HepG2 (cell line): ENCODE measurements around the gene EMC1. TPM values are rescaled to one million over a fixed set of nuclear protein-coding genes. Genes with fewer than 3 reads are reported as not detected.

Experiments
- HOXA5 ChIP-seq: sonication (generic); formaldehyde crosslinking; IDR thresholded peaks from 2 replicates; pipeline ENCODE4 v1.4.0; 2020; ENCODE audit warnings: missing genetic modification reagents
- RBAK ChIP-seq: sonication (generic); formaldehyde crosslinking; IDR thresholded peaks from 2 replicates; pipeline ENCODE4 v1.5.1; 2020; ENCODE audit warnings: mild to moderate bottlenecking, missing genetic modification reagents
- TOE1 ChIP-seq: sonication (generic); formaldehyde crosslinking; IDR thresholded peaks from 2 replicates; pipeline ENCODE4 v1.4.0; 2020; ENCODE audit warnings: mild to moderate bottlenecking, missing genetic modification reagents
- ZBTB21 ChIP-seq: sonication (generic); formaldehyde crosslinking; IDR thresholded peaks from 2 replicates; pipeline ENCODE4 v1.4.0; 2020; ENCODE audit warnings: missing genetic modification reagents
- ZFX ChIP-seq: sonication (generic); formaldehyde crosslinking; IDR thresholded peaks from 2 replicates; pipeline ENCODE4 v1.4.0; 2020; ENCODE audit warnings: mild to moderate bottlenecking, low read depth, missing genetic modification reagents, moderate library complexity
- ZNF234 ChIP-seq: sonication (generic); formaldehyde crosslinking; conservative IDR thresholded peaks from 2 replicates; pipeline ENCODE4 v1.5.1; 2020; ENCODE audit warnings: mild to moderate bottlenecking, missing genetic modification reagents
- ZNF761 ChIP-seq: sonication (generic); formaldehyde crosslinking; conservative IDR thresholded peaks from 2 replicates; pipeline ENCODE4 v1.4.0; 2020; ENCODE audit warnings: mild to moderate bottlenecking, missing genetic modification reagents
- polyA plus RNA-seq, 8 experiments: library from polyadenylated mRNA; depleted of rRNA in 3 of 8; stranded (reverse) in 7 of 8; unstranded in 1 of 8; fragments of >200 nt; fragmentation: Illumina TruSeq in 4 of 8; extraction: Trizol in 4 of 8; gene quantifications; 2 replicates each; pipeline versions ENCODE4 v1.2.1 to v1.2.3, GENCODE V29; 2011 to 2016; ENCODE audit warnings: low read depth in 4 of 8, missing spikeins in 1 of 8, mixed read lengths in 1 of 8; ENCODE audit not compliant: insufficient read depth in 1 of 8
- total RNA-seq, 5 experiments: library from RNA; depleted of rRNA; stranded (reverse); fragments of >200 nt; fragmentation: Illumina TruSeq; extraction: Trizol; gene quantifications; 2 replicates each; pipeline ENCODE4 v1.2.3, GENCODE V29; 2016; ENCODE audit warnings: low read depth in 1 of 5
- TF ChIP-seq, protein P1 (sequence below): sonication (generic); formaldehyde crosslinking; IDR thresholded peaks from 2 replicates; pipeline ENCODE4 v1.5.1; 2020; ENCODE audit warnings: mild to moderate bottlenecking, missing genetic modification reagents, borderline replicate concordance
- TF ChIP-seq, protein P2 (sequence below): sonication (generic); formaldehyde crosslinking; IDR thresholded peaks from 2 replicates; pipeline ENCODE4 v1.5.0; 2020; ENCODE audit warnings: missing genetic modification reagents
- TF ChIP-seq, protein P3 (sequence below): sonication (generic); formaldehyde crosslinking; IDR thresholded peaks from 2 replicates; pipeline ENCODE4 v1.9.0; 2021; ENCODE audit warnings: mild to moderate bottlenecking, missing genetic modification reagents
- TF ChIP-seq, protein P4 (sequence below): sonication (generic); formaldehyde crosslinking; IDR thresholded peaks from 2 replicates; pipeline ENCODE4 v1.5.0; 2020; ENCODE audit warnings: missing genetic modification reagents
- TF ChIP-seq, protein P5 (sequence below): sonication (generic); formaldehyde crosslinking; IDR thresholded peaks from 2 replicates; pipeline ENCODE4 v1.8.0; 2022; ENCODE audit warnings: missing genetic modification reagents, mild to moderate bottlenecking, borderline replicate concordance

Gene EMC1
- total and polyA plus RNA-seq, 2 of the 13 experiments (the other 11 are each of a cell fraction or from before 2014, with no cell fraction given), result 38.0 to 61.3 TPM

DNA sequence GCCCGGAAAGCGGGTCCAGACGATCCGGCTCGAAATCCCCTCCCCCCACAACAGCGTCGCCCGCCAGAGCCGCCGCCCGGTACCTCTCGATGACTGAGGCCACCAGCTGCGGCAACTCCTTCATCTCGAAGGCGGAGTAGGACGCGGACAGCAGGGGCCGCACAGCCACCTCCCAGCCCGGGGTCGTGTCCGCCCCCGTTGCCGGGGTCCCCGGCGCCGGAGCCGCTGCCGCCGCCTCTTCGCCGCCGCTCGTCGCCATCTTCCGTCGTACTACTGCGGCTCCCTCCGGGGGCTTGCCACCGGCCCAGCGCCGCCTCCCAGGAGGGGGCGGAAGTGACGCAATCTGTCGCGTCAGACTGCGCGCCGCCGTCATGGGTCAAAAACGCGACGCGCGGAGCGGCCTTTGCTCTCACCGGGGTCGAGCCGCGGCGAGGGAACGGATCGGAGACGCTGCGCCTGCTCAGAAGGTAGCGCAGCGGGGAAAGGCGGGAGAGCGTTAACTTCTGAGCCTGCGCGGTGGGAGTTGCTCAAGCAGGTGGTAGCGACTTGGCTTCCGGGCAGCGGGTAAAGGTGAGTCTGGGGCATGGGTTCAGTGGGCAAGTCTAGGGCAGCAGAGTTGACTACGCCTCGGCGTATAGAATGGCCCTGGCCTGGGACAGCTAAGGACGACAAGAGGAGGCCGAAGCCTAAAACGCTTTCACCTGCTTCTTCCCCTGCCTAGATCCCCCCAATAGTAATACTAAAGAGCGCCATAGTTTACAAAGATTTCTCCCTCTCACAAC lies 41.1 kb downstream of the EMC1 start, which contains the start of gene UBR4 (continued):
- TF ChIP-seq, protein P1, sequence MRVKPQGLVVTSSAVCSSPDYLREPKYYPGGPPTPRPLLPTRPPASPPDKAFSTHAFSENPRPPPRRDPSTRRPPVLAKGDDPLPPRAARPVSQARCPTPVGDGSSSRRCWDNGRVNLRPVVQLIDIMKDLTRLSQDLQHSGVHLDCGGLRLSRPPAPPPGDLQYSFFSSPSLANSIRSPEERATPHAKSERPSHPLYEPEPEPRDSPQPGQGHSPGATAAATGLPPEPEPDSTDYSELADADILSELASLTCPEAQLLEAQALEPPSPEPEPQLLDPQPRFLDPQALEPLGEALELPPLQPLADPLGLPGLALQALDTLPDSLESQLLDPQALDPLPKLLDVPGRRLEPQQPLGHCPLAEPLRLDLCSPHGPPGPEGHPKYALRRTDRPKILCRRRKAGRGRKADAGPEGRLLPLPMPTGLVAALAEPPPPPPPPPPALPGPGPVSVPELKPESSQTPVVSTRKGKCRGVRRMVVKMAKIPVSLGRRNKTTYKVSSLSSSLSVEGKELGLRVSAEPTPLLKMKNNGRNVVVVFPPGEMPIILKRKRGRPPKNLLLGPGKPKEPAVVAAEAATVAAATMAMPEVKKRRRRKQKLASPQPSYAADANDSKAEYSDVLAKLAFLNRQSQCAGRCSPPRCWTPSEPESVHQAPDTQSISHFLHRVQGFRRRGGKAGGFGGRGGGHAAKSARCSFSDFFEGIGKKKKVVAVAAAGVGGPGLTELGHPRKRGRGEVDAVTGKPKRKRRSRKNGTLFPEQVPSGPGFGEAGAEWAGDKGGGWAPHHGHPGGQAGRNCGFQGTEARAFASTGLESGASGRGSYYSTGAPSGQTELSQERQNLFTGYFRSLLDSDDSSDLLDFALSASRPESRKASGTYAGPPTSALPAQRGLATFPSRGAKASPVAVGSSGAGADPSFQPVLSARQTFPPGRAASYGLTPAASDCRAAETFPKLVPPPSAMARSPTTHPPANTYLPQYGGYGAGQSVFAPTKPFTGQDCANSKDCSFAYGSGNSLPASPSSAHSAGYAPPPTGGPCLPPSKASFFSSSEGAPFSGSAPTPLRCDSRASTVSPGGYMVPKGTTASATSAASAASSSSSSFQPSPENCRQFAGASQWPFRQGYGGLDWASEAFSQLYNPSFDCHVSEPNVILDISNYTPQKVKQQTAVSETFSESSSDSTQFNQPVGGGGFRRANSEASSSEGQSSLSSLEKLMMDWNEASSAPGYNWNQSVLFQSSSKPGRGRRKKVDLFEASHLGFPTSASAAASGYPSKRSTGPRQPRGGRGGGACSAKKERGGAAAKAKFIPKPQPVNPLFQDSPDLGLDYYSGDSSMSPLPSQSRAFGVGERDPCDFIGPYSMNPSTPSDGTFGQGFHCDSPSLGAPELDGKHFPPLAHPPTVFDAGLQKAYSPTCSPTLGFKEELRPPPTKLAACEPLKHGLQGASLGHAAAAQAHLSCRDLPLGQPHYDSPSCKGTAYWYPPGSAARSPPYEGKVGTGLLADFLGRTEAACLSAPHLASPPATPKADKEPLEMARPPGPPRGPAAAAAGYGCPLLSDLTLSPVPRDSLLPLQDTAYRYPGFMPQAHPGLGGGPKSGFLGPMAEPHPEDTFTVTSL (CRISPR knock-in tag), result no peak
- 0 out of 2 replicates have a peak, but pooled peaks have one; percentile 21 for TF ChIP-seq ZNF234
- TF ChIP-seq, protein P2, sequence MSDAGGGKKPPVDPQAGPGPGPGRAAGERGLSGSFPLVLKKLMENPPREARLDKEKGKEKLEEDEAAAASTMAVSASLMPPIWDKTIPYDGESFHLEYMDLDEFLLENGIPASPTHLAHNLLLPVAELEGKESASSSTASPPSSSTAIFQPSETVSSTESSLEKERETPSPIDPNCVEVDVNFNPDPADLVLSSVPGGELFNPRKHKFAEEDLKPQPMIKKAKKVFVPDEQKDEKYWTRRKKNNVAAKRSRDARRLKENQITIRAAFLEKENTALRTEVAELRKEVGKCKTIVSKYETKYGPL (CRISPR knock-in tag), result no peak; the same call in 1 of the 2 replicates
- peak; percentile 99 for TF ChIP-seq ZBTB21 (CRISPR knock-in tag)
- TF ChIP-seq, protein P3, sequence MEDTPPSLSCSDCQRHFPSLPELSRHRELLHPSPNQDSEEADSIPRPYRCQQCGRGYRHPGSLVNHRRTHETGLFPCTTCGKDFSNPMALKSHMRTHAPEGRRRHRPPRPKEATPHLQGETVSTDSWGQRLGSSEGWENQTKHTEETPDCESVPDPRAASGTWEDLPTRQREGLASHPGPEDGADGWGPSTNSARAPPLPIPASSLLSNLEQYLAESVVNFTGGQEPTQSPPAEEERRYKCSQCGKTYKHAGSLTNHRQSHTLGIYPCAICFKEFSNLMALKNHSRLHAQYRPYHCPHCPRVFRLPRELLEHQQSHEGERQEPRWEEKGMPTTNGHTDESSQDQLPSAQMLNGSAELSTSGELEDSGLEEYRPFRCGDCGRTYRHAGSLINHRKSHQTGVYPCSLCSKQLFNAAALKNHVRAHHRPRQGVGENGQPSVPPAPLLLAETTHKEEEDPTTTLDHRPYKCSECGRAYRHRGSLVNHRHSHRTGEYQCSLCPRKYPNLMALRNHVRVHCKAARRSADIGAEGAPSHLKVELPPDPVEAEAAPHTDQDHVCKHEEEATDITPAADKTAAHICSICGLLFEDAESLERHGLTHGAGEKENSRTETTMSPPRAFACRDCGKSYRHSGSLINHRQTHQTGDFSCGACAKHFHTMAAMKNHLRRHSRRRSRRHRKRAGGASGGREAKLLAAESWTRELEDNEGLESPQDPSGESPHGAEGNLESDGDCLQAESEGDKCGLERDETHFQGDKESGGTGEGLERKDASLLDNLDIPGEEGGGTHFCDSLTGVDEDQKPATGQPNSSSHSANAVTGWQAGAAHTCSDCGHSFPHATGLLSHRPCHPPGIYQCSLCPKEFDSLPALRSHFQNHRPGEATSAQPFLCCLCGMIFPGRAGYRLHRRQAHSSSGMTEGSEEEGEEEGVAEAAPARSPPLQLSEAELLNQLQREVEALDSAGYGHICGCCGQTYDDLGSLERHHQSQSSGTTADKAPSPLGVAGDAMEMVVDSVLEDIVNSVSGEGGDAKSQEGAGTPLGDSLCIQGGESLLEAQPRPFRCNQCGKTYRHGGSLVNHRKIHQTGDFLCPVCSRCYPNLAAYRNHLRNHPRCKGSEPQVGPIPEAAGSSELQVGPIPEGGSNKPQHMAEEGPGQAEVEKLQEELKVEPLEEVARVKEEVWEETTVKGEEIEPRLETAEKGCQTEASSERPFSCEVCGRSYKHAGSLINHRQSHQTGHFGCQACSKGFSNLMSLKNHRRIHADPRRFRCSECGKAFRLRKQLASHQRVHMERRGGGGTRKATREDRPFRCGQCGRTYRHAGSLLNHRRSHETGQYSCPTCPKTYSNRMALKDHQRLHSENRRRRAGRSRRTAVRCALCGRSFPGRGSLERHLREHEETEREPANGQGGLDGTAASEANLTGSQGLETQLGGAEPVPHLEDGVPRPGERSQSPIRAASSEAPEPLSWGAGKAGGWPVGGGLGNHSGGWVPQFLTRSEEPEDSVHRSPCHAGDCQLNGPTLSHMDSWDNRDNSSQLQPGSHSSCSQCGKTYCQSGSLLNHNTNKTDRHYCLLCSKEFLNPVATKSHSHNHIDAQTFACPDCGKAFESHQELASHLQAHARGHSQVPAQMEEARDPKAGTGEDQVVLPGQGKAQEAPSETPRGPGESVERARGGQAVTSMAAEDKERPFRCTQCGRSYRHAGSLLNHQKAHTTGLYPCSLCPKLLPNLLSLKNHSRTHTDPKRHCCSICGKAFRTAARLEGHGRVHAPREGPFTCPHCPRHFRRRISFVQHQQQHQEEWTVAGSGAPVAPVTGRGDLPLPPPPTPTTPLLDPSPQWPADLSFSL, result no peak
- peak; percentile 87 for TF ChIP-seq ZFX (CRISPR knock-in tag)
- peak; percentile 81 for TF ChIP-seq HOXA5 (CRISPR knock-in tag)
- TF ChIP-seq, protein P4, sequence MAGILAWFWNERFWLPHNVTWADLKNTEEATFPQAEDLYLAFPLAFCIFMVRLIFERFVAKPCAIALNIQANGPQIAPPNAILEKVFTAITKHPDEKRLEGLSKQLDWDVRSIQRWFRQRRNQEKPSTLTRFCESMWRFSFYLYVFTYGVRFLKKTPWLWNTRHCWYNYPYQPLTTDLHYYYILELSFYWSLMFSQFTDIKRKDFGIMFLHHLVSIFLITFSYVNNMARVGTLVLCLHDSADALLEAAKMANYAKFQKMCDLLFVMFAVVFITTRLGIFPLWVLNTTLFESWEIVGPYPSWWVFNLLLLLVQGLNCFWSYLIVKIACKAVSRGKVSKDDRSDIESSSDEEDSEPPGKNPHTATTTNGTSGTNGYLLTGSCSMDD (CRISPR knock-in tag), result peak; percentile 84; the same call in 1 of the 2 replicates
- no peak for TF ChIP-seq RBAK (CRISPR knock-in tag)
- peak; percentile 68; the same call in 1 of the 2 replicates for TF ChIP-seq ZNF761 (CRISPR knock-in tag)
- no peak for TF ChIP-seq TOE1 (CRISPR knock-in tag)
- TF ChIP-seq, protein P5, sequence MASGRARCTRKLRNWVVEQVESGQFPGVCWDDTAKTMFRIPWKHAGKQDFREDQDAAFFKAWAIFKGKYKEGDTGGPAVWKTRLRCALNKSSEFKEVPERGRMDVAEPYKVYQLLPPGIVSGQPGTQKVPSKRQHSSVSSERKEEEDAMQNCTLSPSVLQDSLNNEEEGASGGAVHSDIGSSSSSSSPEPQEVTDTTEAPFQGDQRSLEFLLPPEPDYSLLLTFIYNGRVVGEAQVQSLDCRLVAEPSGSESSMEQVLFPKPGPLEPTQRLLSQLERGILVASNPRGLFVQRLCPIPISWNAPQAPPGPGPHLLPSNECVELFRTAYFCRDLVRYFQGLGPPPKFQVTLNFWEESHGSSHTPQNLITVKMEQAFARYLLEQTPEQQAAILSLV (CRISPR knock-in tag), result peak; percentile 68
